HCT116 (cell line): ENCODE measurements around the gene TRIM61. TPM values are rescaled to one million over a fixed set of nuclear protein-coding genes. Genes with fewer than 3 reads are reported as not detected.
A peak's percentile ranks its signal among the peaks of the same experiment; 100 is the strongest.
"Not testable (repeated sequence)": the region's sequence is repeated elsewhere in the genome, so short reads cannot be mapped to it uniquely, and the experiment has no call there.

Experiments used
- ATAC-seq: fragments of 200-7000 bp; cut with Tn5 transposase; 2 replicates; pipeline ENCODE4 v1.9.1; 2020; ENCODE audit warnings: mild to moderate bottlenecking, moderate library complexity
- BruUV-seq: library from RNA; stranded (reverse); fragments of 400-500 nt; replicated peaks from 2 replicates; lab custom pipeline; 2021; lab: Mats Ljungman, UMichigan
- CTCF ChIA-PET: fragments of 300-600 bp; sonication (Branson Sonifier 250); formaldehyde crosslinking; loops from one replicate; lab custom pipeline; 2021; ENCODE audit warnings: antibody characterized with exemption; lab: Charles Lee
- POLR2A ChIA-PET: fragments of 300-600, 350-600 bp; sonication (Branson Sonifier 250); formaldehyde crosslinking; loops from one replicate; lab custom pipeline; 2021; ENCODE audit warnings: antibody characterized with exemption; lab: Charles Lee
- RAD21 ChIA-PET, 2 experiments: fragments of 300-600 bp; sonication (Branson Sonifier 250); formaldehyde crosslinking; loops; one replicate each; lab custom pipeline; 2023; ENCODE audit warnings: low total read pairs in 2 of 2; ENCODE audit not compliant: uncharacterized antibody in 2 of 2, unreplicated experiment in 2 of 2, low non-redundant PET in 1 of 2; lab: Charles Lee
- DNase-seq: peaks from one replicate; pipeline ENCODE4 v3.0.0-alpha.2; 2010; ENCODE audit warnings: low read depth, low spot score
- H2AFZ ChIP-seq: fragments of 200-600 bp; shearing (Covaris generic), sonication (generic); 2 replicates; pipeline ENCODE4 v1.6.1; 2017; ENCODE audit warnings: low read depth, mixed run types, mixed read lengths, antibody characterized with exemption, low read length; ENCODE audit not compliant: poor library complexity, severe bottlenecking
- H3K27ac ChIP-seq: 2 replicates; pipeline ENCODE4 v1.5.1; 2012; ENCODE audit warnings: low read depth, low read length
- H3K27me3 ChIP-seq: fragments of 200-600 bp; sonication (generic); 2 replicates; pipeline ENCODE4 v1.6.1; 2016; ENCODE audit warnings: mixed run types, low read length, mixed read lengths; ENCODE audit not compliant: insufficient read depth
- H3K36me3 ChIP-seq, 2 experiments: fragments of 200-500 bp in 1 of 2; fragments of 200-600 bp in 1 of 2; sonication (Bioruptor generic) in 1 of 2; sonication (generic) in 1 of 2; 2 replicates each; pipeline versions ENCODE4 v1.5.1 to v1.6.1; 2014 to 2016; ENCODE audit warnings: low read length in 2 of 2, inconsistent platforms in 1 of 2, mixed read lengths in 1 of 2, mixed run types in 1 of 2; ENCODE audit not compliant: insufficient read depth in 2 of 2, control insufficient read depth in 1 of 2
- H3K4me1 ChIP-seq, 2 experiments: fragments of 200-600 bp in 1 of 2; sonication (generic) in 1 of 2; 2 replicates each; pipeline versions ENCODE4 v1.5.1 to v1.6.1; 2012 to 2017; ENCODE audit warnings: low read length in 2 of 2, inconsistent platforms in 1 of 2, mild to moderate bottlenecking in 1 of 2, mixed read lengths in 1 of 2, mixed run types in 1 of 2, moderate library complexity in 1 of 2; ENCODE audit not compliant: insufficient read depth in 2 of 2, control insufficient read depth in 1 of 2
- H3K4me2 ChIP-seq: fragments of 200-600 bp; sonication (generic); 2 replicates; pipeline ENCODE4 v1.6.1; 2017; ENCODE audit warnings: mixed run types, low read length, mixed read lengths
- H3K4me3 ChIP-seq, 2 experiments: fragments of 200-600 bp in 1 of 2; sonication (generic) in 1 of 2; replicated peaks in 1 of 2; 2 replicates each; pipeline ENCODE4 v1.5.1; 2011 to 2016; ENCODE audit warnings: low read length in 2 of 2, control low read depth in 1 of 2, low read depth in 1 of 2, mild to moderate bottlenecking in 1 of 2, mixed read lengths in 1 of 2, mixed run types in 1 of 2
- H3K79me2 ChIP-seq: fragments of 200-600 bp; sonication (generic); 2 replicates; pipeline ENCODE4 v1.6.1; 2017; ENCODE audit warnings: mild to moderate bottlenecking, mixed run types, low read length, moderate library complexity, mixed read lengths; ENCODE audit not compliant: insufficient read depth
- H3K9ac ChIP-seq: fragments of 200-600 bp; sonication (generic); 2 replicates; pipeline ENCODE4 v1.6.1; 2016; ENCODE audit warnings: low read length, mixed read lengths
- H3K9me2 ChIP-seq: fragments of 200-600 bp; sonication (generic), shearing (Covaris generic); 2 replicates; pipeline ENCODE4 v1.6.1; 2017; ENCODE audit warnings: mixed run types, mild to moderate bottlenecking, moderate library complexity; ENCODE audit not compliant: insufficient read depth
- H3K9me3 ChIP-seq, 2 experiments: fragments of 200-500 bp in 1 of 2; fragments of 200-600 bp in 1 of 2; sonication (Bioruptor generic) in 1 of 2; sonication (generic) in 1 of 2; 2 replicates each; pipeline ENCODE4 v1.6.1; 2014 to 2017; ENCODE audit warnings: low read length in 2 of 2, mixed read lengths in 2 of 2, inconsistent platforms in 1 of 2, low read depth in 1 of 2, mild to moderate bottlenecking in 1 of 2, mixed run types in 1 of 2, moderate library complexity in 1 of 2; ENCODE audit not compliant: control insufficient read depth in 1 of 2, insufficient read depth in 1 of 2
- H4K20me1 ChIP-seq: fragments of 200-600 bp; sonication (generic), shearing (Covaris generic); 2 replicates; pipeline ENCODE4 v1.6.1; 2017; ENCODE audit warnings: mixed run types, mild to moderate bottlenecking, moderate library complexity; ENCODE audit not compliant: insufficient read depth
- ZBTB33 ChIP-seq: IDR thresholded peaks from 2 replicates; pipeline ENCODE4 v1.6.1; 2011; ENCODE audit warnings: mild to moderate bottlenecking, low read length, moderate library complexity; ENCODE audit not compliant: insufficient replicate concordance; ENCODE audit errors: extremely low read depth
- intact Hi-C: fragments of 100-400 bp; cut with micrococcal nuclease; formaldehyde crosslinking; loops from 2 replicates; pipeline ENCODE4 v1.10.0; 2022
- total RNA-seq: library from RNA; stranded (reverse); gene quantifications from one replicate; pipeline ENCODE4 v1.2.1, GENCODE V29; 2021; ENCODE audit not compliant: unreplicated experiment
- TF ChIP-seq, protein P1 (sequence below), 3 experiments: fragments of 200-600 bp in 1 of 3; sonication (generic) in 1 of 3; IDR thresholded peaks in 2 of 3; conservative IDR thresholded peaks in 1 of 3; 2 replicates each; pipeline ENCODE4 v1.5.1; 2012 to 2017; ENCODE audit warnings: low read depth in 2 of 3, low read length in 2 of 3, antibody characterized with exemption in 1 of 3, borderline replicate concordance in 1 of 3, control low read depth in 1 of 3, mild to moderate bottlenecking in 1 of 3, mixed read lengths in 1 of 3, mixed run types in 1 of 3, moderate library complexity in 1 of 3; ENCODE audit not compliant: insufficient read depth in 1 of 3

TRIM61 gene
- total RNA-seq, 1 experiment from 2014 or later: 0.15 TPM

GRCh38 chr4:164937576-164938270, 39.7 kb downstream of the TRIM61 start:
- Histone ChIP-seq H2AFZ (no peak overlapping the region), H3K4me3 (no peak overlapping the region), H3K27me3 (no peaks in the 10 kb centered on the region), H3K4me2 (no peak overlapping the region), H3K9me2 (no peaks in the 10 kb centered on the region), H3K36me3 (no peaks in the 10 kb centered on the region), H3K79me2 (no peaks in the 10 kb centered on the region), H3K27ac (no peak overlapping the region)
- peak; percentile 80 for ATAC-seq
- ChIA-PET POLR2A (no interaction called here), RAD21 (no interaction called here)
- intact Hi-C loops: loop anchor here (1.0 to 10.0 kb wide), 3 partner anchors 60 to 160 kb away; no protein-coding TSS in a partner anchor
- no peak for TF ChIP-seq ZBTB33
- TF ChIP-seq, protein P1, sequence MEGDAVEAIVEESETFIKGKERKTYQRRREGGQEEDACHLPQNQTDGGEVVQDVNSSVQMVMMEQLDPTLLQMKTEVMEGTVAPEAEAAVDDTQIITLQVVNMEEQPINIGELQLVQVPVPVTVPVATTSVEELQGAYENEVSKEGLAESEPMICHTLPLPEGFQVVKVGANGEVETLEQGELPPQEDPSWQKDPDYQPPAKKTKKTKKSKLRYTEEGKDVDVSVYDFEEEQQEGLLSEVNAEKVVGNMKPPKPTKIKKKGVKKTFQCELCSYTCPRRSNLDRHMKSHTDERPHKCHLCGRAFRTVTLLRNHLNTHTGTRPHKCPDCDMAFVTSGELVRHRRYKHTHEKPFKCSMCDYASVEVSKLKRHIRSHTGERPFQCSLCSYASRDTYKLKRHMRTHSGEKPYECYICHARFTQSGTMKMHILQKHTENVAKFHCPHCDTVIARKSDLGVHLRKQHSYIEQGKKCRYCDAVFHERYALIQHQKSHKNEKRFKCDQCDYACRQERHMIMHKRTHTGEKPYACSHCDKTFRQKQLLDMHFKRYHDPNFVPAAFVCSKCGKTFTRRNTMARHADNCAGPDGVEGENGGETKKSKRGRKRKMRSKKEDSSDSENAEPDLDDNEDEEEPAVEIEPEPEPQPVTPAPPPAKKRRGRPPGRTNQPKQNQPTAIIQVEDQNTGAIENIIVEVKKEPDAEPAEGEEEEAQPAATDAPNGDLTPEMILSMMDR (IDR thresholded peaks at IDR 0.05 in 2 of 3, conservative IDR thresholded peaks at IDR 0.05 in 1 of 3; ENCODE audit: borderline replicate concordance in 1 of 3, insufficient read depth in 1 of 3, low read depth in 2 of 3, low read length in 2 of 3): peak in 2 of 3 experiments; percentile 47 to 48; a peak in 4 of 6 replicates
- TF ChIP-seq, all 23 proteins: peak for 1
- no peak overlapping the region for H3K9ac ChIP-seq
- BruUV-seq: no TSS peak
- CTCF ChIA-PET: interaction anchor here (1.3 to 1.4 kb wide), 2 partner anchors 14 to 159 kb away, joined by 3 read pairs; no protein-coding TSS in a partner anchor
- no peak for DNase-seq
- H4K20me1 ChIP-seq: no peaks in the 10 kb centered on the region
- no peaks in the 10 kb centered on the region for H3K9me3 ChIP-seq
- no peaks in the 10 kb centered on the region for H3K4me1 ChIP-seq

- H3K9ac ChIP-seq, H3K27ac ChIP-seq, H2AFZ ChIP-seq, H3K4me2 ChIP-seq, H3K9me2 ChIP-seq, H3K79me2 ChIP-seq, H3K4me1 ChIP-seq, DNase-seq, H3K9me3 ChIP-seq, ATAC-seq, BruUV-seq, H3K36me3 ChIP-seq, RAD21 ChIA-PET, H3K27me3 ChIP-seq, H4K20me1 ChIP-seq, H3K4me3 ChIP-seq: not testable (repeated sequence)
- intact Hi-C loops: loop anchor here (5.0 to 10.0 kb wide), 2 partner anchors 159 kb away; no protein-coding TSS in a partner anchor
- ChIA-PET POLR2A (interaction anchor here (1.6 kb wide), 1 partner anchor 11 kb away, joined by 3 read pairs; no protein-coding TSS in a partner anchor), CTCF (interaction anchor here (0.6 to 1.1 kb wide), 7 partner anchors 11 to 177 kb away, joined by 3 to 7 read pairs (median 4); partner anchors contain the start of gene TMEM192)
These were observed 41.4 kb downstream of the TRIM61 start for GRCh38 chr4:164935865-164936606.
